Lower lobe of right lung (tissue), 2 donors: Measurements from ENCODE around the gene RAB3IL1. TPM values are rescaled to one million over a fixed set of nuclear protein-coding genes. Genes with fewer than 3 reads are reported as not detected.
"Not testable (repeated sequence)": the region's sequence is repeated elsewhere in the genome, so short reads cannot be mapped to it uniquely, and the experiment has no call there.

Source experiments
- ATAC-seq, 2 donors: fragments of 200-7000 bp; cut with Tn5 transposase; one replicate each; pipeline ENCODE4 v1.9.1; 2020 to 2022; ENCODE audit warnings: mild to moderate bottlenecking in 2 of 2, moderate library complexity in 2 of 2
- DNase-seq: peaks from one replicate; pipeline ENCODE4 v3.0.0-alpha.2; 2020
- H3K27ac ChIP-seq: fragments of 200-600 bp; one replicate; pipeline ENCODE4 v1.8.0; 2022
- H3K27me3 ChIP-seq: fragments of 200-600 bp; one replicate; pipeline ENCODE4 v1.8.0; 2022; ENCODE audit warnings: low read depth
- H3K36me3 ChIP-seq: fragments of 200-600 bp; one replicate; pipeline ENCODE4 v1.8.0; 2022; ENCODE audit warnings: mild to moderate bottlenecking
- H3K4me1 ChIP-seq: fragments of 200-600 bp; one replicate; pipeline ENCODE4 v1.8.0; 2022
- H3K4me3 ChIP-seq: fragments of 200-600 bp; one replicate; pipeline ENCODE4 v1.8.0; 2022; ENCODE audit warnings: mild to moderate bottlenecking
- H3K9me3 ChIP-seq: fragments of 200-600 bp; one replicate; pipeline ENCODE4 v1.8.0; 2022
- intact Hi-C: fragments of 100-400 bp; cut with DNase I; formaldehyde crosslinking; loops from one replicate; pipeline ENCODE4 v1.11.0; 2022
- long read RNA-seq: library from polyadenylated mRNA; unstranded; transcript quantifications from one replicate; pipeline ENCODE4 v2.0.0, GENCODE V29; 2021
- total RNA-seq: library from RNA; stranded (reverse); fragmentation: NEBNext Ultra II Directional; extraction: Animal tissue kit (Norgen Biotek cat#: 25700); gene quantifications from one replicate; pipeline ENCODE4 v1.2.1, GENCODE V29; 2021
- TF ChIP-seq, protein P1 (sequence below): fragments of 200-600 bp; IDR thresholded peaks from one replicate; pipeline ENCODE4 v1.8.0; 2022; ENCODE audit warnings: antibody characterized with exemption, mild to moderate bottlenecking
- donor health status: DM: no; HTN: yes; CAD: no; lungs with severe emphysema.

The RAB3IL1 gene
- total RNA-seq, result 11.4 TPM
- long read RNA-seq, transcript RAB3IL1-202 (10 exons, 2,284 nt), result major isoform, 10 of 13 reads
- long read RNA-seq, partial matches to known transcripts, result 0 of 13 reads
- long read RNA-seq, other reads (novel, unspliced or antisense), result 3 of 13 reads

- H3K27me3 ChIP-seq, result peaks cover 28% of the 10 kb centered on the region
- DNase-seq, result no peak
- peak; percentile 81 to 83 for ATAC-seq
- peaks cover 23% of the 10 kb centered on the region for H3K4me1 ChIP-seq
- H3K9me3 ChIP-seq, result no peaks in the 10 kb centered on the region
- intact Hi-C loops, result no loop called here
- H3K27ac ChIP-seq, result peak within 1 kb of the TSS; percentile 65
- no peaks in the 10 kb centered on the region for H3K36me3 ChIP-seq
- TF ChIP-seq, protein P1, sequence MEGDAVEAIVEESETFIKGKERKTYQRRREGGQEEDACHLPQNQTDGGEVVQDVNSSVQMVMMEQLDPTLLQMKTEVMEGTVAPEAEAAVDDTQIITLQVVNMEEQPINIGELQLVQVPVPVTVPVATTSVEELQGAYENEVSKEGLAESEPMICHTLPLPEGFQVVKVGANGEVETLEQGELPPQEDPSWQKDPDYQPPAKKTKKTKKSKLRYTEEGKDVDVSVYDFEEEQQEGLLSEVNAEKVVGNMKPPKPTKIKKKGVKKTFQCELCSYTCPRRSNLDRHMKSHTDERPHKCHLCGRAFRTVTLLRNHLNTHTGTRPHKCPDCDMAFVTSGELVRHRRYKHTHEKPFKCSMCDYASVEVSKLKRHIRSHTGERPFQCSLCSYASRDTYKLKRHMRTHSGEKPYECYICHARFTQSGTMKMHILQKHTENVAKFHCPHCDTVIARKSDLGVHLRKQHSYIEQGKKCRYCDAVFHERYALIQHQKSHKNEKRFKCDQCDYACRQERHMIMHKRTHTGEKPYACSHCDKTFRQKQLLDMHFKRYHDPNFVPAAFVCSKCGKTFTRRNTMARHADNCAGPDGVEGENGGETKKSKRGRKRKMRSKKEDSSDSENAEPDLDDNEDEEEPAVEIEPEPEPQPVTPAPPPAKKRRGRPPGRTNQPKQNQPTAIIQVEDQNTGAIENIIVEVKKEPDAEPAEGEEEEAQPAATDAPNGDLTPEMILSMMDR, result no peak
- H3K4me3 ChIP-seq, result peak within 1 kb of the TSS; percentile 54
These were observed at the start of gene RAB3IL1 for GRCh38 chr11:61917334-61918109. TSS of gene RAB3IL1 (minus strand) at chr11:61917566. CDS start at chr11:61917367, 199 bp downstream.

DNA sequence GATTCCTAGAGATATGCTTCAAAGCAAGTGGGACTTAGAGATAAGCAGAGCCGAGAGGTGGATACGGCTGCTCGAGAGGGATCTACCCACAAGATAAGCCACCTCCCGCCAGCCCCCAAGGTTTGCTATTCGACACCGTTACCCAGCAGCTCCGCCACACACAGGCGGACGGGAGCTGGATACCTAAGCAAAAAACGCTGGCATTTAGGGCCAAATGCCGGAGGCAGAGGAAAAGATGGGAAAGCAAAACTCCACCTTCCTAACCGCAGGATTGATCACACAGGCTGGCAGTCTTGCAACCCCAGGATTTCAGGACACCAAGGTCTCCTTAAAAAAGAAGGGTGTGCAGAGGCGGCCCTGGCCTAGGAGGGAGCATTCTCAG lies 49.4 kb upstream of the RAB3IL1 start:
- ATAC-seq, result no peak
- no peak for DNase-seq
- TF ChIP-seq, protein P1, result no peak
- Histone ChIP-seq H3K36me3 (peaks cover 35% of the 10 kb centered on the region), H3K27ac (peak overlapping the region; percentile 97), H3K27me3 (no peaks in the 10 kb centered on the region), H3K4me3 (peak overlapping the region; percentile 98), H3K4me1 (peaks cover 81% of the 10 kb centered on the region), H3K9me3 (no peaks in the 10 kb centered on the region)
- intact Hi-C loops, result no loop called here

GRCh38 chr11:61964666-61965271 lies 47.4 kb upstream of the RAB3IL1 start:
- DNase-seq, intact Hi-C loops, H3K9me3 ChIP-seq, H3K27me3 ChIP-seq, ATAC-seq: not testable (repeated sequence)
- H3K27ac ChIP-seq, result peak overlapping the region; percentile 97
- peaks cover 36% of the 10 kb centered on the region for H3K36me3 ChIP-seq
- peaks cover 73% of the 10 kb centered on the region for H3K4me1 ChIP-seq
- peak overlapping the region; percentile 98 for H3K4me3 ChIP-seq

DNA sequence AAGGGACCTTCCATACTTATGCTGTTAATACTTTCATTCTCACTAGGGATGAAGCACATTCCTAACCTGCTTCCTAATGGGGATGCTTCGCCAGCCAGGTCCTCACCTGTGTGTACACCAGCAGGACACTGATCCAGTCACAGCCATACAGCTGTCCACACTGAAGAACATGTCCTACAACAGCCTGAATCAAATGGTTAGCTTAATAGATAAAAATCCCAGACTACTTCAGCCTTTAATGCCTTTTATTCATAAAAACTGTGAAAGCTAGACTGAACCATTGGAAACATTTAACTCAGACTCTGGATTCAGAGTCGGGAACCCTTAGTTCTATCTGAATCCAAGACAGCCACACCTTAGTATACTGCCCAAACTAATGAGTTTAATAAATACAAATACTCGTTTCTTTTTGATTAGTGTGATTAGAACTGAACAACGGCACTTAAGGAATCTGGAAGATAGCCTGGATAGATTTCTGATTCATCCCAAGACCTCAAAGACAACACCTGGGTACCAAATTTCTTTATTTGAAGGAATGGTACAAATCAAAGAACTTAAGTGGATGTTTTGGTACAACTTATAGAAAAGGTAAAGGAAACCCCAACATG lies 46.8 kb upstream of the RAB3IL1 start:
- Histone ChIP-seq H3K27me3 (no peaks in the 10 kb centered on the region), H3K36me3 (peaks cover 42% of the 10 kb centered on the region), H3K27ac (peak overlapping the region; percentile 97), H3K4me1 (peaks cover 67% of the 10 kb centered on the region), H3K9me3 (no peaks in the 10 kb centered on the region), H3K4me3 (peak overlapping the region; percentile 98)
- TF ChIP-seq, protein P1, result no peak
- ATAC-seq (no peak), DNase-seq (no peak)
- intact Hi-C loops, result no loop called here

- TF ChIP-seq, protein P1, result no peak
- intact Hi-C loops, result no loop called here
- Histone ChIP-seq H3K4me3 (peak overlapping the region; percentile 98), H3K36me3 (peaks cover 44% of the 10 kb centered on the region), H3K27me3 (no peaks in the 10 kb centered on the region), H3K9me3 (no peaks in the 10 kb centered on the region), H3K4me1 (peaks cover 60% of the 10 kb centered on the region), H3K27ac (peak overlapping the region; percentile 97)
- no peak for DNase-seq
- peak; percentile 8 to 31 for ATAC-seq
These were observed 46.1 kb upstream of the RAB3IL1 start for GRCh38 chr11:61963282-61964057.
